GM12864 (cell line): ENCODE measurements around the gene EPYC.
A peak's percentile ranks its signal among the peaks of the same experiment; 100 is the strongest.

ENCODE experiments used
- DNase-seq: peaks from one replicate; pipeline ENCODE4 v3.0.0-alpha.2; 2011; ENCODE audit warnings: low read depth
- H3K4me3 ChIP-seq: 2 replicates; pipeline ENCODE4 v1.5.1; 2011; ENCODE audit warnings: mild to moderate bottlenecking, low read depth, low read length, control low read depth
- CTCF ChIP-seq: IDR thresholded peaks from 2 replicates; pipeline ENCODE4 v1.5.1; 2011; ENCODE audit warnings: low read depth, mild to moderate bottlenecking, moderate library complexity, low read length, control low read depth, inconsistent platforms; ENCODE audit errors: missing control alignments

EPYC gene

GRCh38 chr12:90963946-90964345 lies 40.8 kb downstream of the EPYC start:
- no peak for DNase-seq
- TF ChIP-seq CTCF = no peak
- H3K4me3 ChIP-seq = no peak overlapping the region

- no peak for DNase-seq
- TF ChIP-seq CTCF = no peak
These were observed 43.6 kb downstream of the EPYC start for GRCh38 chr12:90961154-90961553.

GRCh38 chr12:90959538-90960139 lies 45.1 kb downstream of the EPYC start:
- peak; percentile 67 for TF ChIP-seq CTCF
- DNase-seq = no peak
- H3K4me3 ChIP-seq = no peak overlapping the region

More at GRCh38 chr12:90961154-90961553, 43.6 kb downstream of the EPYC start:
- no peak overlapping the region for H3K4me3 ChIP-seq

- DNase-seq = no peak
- H3K4me3 ChIP-seq = no peak overlapping the region
- TF ChIP-seq CTCF = no peak
These were observed 45.7 kb downstream of the EPYC start for GRCh38 chr12:90959032-90959431.

GRCh38 chr12:90958347-90958746 lies 46.4 kb downstream of the EPYC start:
- no peak for TF ChIP-seq CTCF
- H3K4me3 ChIP-seq = no peak overlapping the region
- no peak for DNase-seq

- no peak within 1 kb of the TSS for H3K4me3 ChIP-seq
- DNase-seq = no peak
- no peak for TF ChIP-seq CTCF
These were observed 49.9 kb downstream of the EPYC start, which contains the start of gene CCER1 for GRCh38 chr12:90954921-90955320. CCER1 (minus strand) TSS chr12:90955176; CDS start chr12:90954742, 434 bp downstream.

- no peak overlapping the region for H3K4me3 ChIP-seq
- no peak for DNase-seq
- no peak for TF ChIP-seq CTCF
These were observed 50.3 kb downstream of the EPYC start for GRCh38 chr12:90954428-90954827.
